ENCODE measurements around the gene DSC1. TPM values are rescaled to one million over a fixed set of nuclear protein-coding genes. Genes with fewer than 3 reads are reported as not detected.

DSC1 gene
- total and polyA plus RNA-seq, 2 experiments from 2014 or later, result not detected

DNA sequence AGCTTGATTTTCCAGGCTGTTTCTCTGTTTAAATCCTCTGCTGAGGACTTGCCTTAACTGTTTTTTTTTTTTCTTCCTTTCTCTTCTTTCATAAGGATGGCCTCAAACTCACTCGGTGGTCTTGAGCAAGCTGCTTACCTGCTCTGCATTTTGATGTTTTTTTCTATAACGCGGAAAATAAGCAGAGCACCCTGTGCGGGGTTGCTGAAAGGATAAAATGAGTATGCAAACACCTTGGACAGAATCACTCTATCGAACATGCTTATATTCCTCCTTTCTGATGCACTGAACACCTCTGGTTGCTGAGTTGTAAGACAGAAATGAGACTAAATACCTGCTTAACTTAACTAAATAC is 41.1 kb upstream of the DSC1 start:
- H3K79me2 ChIP-seq (replicated peaks; ENCODE audit: insufficient read depth), result no peaks in the 10 kb centered on the region
- H3K9me3 Mint-ChIP-seq, result no peaks in the 10 kb centered on the region
- no peak overlapping the region for H3K4me3 Mint-ChIP-seq
- H3K27me3 Mint-ChIP-seq (ENCODE audit: insufficient read depth, low read depth, poor library complexity), result no peaks in the 10 kb centered on the region
- ATAC-seq (no peak), DNase-seq (ENCODE audit: low spot score) (no peak)
- no peak overlapping the region for H3K27ac ChIP-seq (ENCODE audit: low read depth)
- peak overlapping the region; percentile 85 for H2AFZ ChIP-seq
- no peaks in the 10 kb centered on the region for H3F3A ChIP-seq (replicated peaks; ENCODE audit: low read depth)
- H3K9me2 ChIP-seq (ENCODE audit: insufficient read depth), result no peaks in the 10 kb centered on the region
- no peaks in the 10 kb centered on the region for H3K27me3 ChIP-seq (ENCODE audit: insufficient read depth)
- TF ChIP-seq EZH2phosphoT487 (IDR thresholded peaks at IDR 0.05; ENCODE audit: unreplicated experiment) (no peak), EZH2 (IDR thresholded peaks at IDR 0.05; ENCODE audit: low read depth, unreplicated experiment) (no peak), ZNF114 (CRISPR knock-in tag; IDR thresholded peaks at IDR 0.05) (no peak), POLR2AphosphoS5 (IDR thresholded peaks at IDR 0.05; ENCODE audit: low read depth) (no peak), JUNB (IDR thresholded peaks at IDR 0.05; ENCODE audit: unreplicated experiment) (no peak)
- TF ChIP-seq, protein P1, sequence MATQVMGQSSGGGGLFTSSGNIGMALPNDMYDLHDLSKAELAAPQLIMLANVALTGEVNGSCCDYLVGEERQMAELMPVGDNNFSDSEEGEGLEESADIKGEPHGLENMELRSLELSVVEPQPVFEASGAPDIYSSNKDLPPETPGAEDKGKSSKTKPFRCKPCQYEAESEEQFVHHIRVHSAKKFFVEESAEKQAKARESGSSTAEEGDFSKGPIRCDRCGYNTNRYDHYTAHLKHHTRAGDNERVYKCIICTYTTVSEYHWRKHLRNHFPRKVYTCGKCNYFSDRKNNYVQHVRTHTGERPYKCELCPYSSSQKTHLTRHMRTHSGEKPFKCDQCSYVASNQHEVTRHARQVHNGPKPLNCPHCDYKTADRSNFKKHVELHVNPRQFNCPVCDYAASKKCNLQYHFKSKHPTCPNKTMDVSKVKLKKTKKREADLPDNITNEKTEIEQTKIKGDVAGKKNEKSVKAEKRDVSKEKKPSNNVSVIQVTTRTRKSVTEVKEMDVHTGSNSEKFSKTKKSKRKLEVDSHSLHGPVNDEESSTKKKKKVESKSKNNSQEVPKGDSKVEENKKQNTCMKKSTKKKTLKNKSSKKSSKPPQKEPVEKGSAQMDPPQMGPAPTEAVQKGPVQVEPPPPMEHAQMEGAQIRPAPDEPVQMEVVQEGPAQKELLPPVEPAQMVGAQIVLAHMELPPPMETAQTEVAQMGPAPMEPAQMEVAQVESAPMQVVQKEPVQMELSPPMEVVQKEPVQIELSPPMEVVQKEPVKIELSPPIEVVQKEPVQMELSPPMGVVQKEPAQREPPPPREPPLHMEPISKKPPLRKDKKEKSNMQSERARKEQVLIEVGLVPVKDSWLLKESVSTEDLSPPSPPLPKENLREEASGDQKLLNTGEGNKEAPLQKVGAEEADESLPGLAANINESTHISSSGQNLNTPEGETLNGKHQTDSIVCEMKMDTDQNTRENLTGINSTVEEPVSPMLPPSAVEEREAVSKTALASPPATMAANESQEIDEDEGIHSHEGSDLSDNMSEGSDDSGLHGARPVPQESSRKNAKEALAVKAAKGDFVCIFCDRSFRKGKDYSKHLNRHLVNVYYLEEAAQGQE (IDR thresholded peaks at IDR 0.05; ENCODE audit: unreplicated experiment), result no peak
- H4K20me1 ChIP-seq (replicated peaks; ENCODE audit: insufficient read depth), result no peaks in the 10 kb centered on the region
- peaks cover 31% of the 10 kb centered on the region for H3K4me1 ChIP-seq (ENCODE audit: insufficient read depth)
- no peak overlapping the region for H3K4me2 ChIP-seq
- no peak overlapping the region for H3K27ac Mint-ChIP-seq
- no peak overlapping the region for H3K4me3 ChIP-seq
- H3K4me1 Mint-ChIP-seq, result peaks cover 20% of the 10 kb centered on the region
- H3K36me3 Mint-ChIP-seq (ENCODE audit: low read depth), result no peaks in the 10 kb centered on the region
- no peaks in the 10 kb centered on the region for H3K36me3 ChIP-seq (ENCODE audit: insufficient read depth)

DNA sequence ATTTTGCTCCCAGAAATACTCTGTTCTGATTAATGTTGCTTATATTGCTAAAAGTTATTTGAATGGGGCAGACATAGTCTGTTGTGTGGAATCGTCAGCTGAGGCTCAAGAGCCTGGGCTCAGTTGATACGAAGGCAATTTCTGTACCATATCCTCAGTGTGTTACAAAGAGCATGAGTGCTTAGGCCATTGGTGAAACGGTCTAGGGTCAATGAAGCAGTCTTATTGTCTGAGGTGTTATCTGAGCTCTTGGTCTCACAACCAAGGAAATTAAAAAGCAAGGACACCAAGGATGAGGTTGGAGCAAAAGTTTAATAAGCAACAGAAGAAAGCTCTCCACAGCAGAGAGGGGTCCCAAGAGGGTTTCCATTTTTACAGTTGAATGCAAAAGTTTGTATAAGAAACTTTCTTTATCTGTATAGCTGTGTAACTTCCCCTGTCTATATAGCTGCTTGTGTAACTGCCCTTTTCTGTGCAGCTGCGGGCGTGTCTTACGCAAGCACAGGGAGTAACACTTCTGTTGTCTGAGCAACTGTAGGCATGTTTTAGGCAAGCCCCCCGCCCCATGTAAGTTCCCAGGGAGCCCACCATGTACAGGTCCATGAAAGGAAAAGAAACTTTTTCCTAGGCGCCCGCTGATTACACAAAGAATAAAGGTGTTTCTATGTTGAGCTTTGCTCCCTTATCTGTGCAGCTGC is 40.6 kb upstream of the DSC1 start:
- no peak overlapping the region for H3K27ac ChIP-seq (ENCODE audit: low read depth)
- no peaks in the 10 kb centered on the region for H3K9me3 Mint-ChIP-seq
- ATAC-seq (no peak), DNase-seq (ENCODE audit: low spot score) (no peak)
- H3K4me3 Mint-ChIP-seq, result no peak overlapping the region
- H3K27me3 ChIP-seq (ENCODE audit: insufficient read depth), result no peaks in the 10 kb centered on the region
- no peaks in the 10 kb centered on the region for H3K36me3 Mint-ChIP-seq (ENCODE audit: low read depth)
- no peaks in the 10 kb centered on the region for H3F3A ChIP-seq (replicated peaks; ENCODE audit: low read depth)
- no peak overlapping the region for H3K27ac Mint-ChIP-seq
- peak overlapping the region; percentile 85 for H2AFZ ChIP-seq
- no peaks in the 10 kb centered on the region for H3K27me3 Mint-ChIP-seq (ENCODE audit: insufficient read depth, low read depth, poor library complexity)
- no peak overlapping the region for H3K4me2 ChIP-seq
- no peaks in the 10 kb centered on the region for H3K36me3 ChIP-seq (ENCODE audit: insufficient read depth)
- no peaks in the 10 kb centered on the region for H3K9me2 ChIP-seq (ENCODE audit: insufficient read depth)
- H3K4me1 Mint-ChIP-seq, result peaks cover 17% of the 10 kb centered on the region
- peaks cover 26% of the 10 kb centered on the region for H3K4me1 ChIP-seq (ENCODE audit: insufficient read depth)
- no peak for TF ChIP-seq JUNB (IDR thresholded peaks at IDR 0.05; ENCODE audit: unreplicated experiment)
- TF ChIP-seq CREB1 (CRISPR knock-in tag; IDR thresholded peaks at IDR 0.05; ENCODE audit: low read depth), result no peak
- TF ChIP-seq EZH2 (IDR thresholded peaks at IDR 0.05; ENCODE audit: low read depth, unreplicated experiment), result no peak
- no peaks in the 10 kb centered on the region for H4K20me1 ChIP-seq (replicated peaks; ENCODE audit: insufficient read depth)
- H3K79me2 ChIP-seq (replicated peaks; ENCODE audit: insufficient read depth), result no peaks in the 10 kb centered on the region
- no peak overlapping the region for H3K4me3 ChIP-seq
